ENCODE measurements around the gene P2RY6. TPM values are rescaled to one million over a fixed set of nuclear protein-coding genes. Genes with fewer than 3 reads are reported as not detected.
"Not testable (repeated sequence)": the region's sequence is repeated elsewhere in the genome, so short reads cannot be mapped to it uniquely, and the experiment has no call there.

P2RY6 gene
- total RNA-seq, 2 experiments from 2014 or later: not detected

- Histone ChIP-seq H3K4me2 (ENCODE audit: low read length) (no peak overlapping the region), H3K4me3 (ENCODE audit: low read depth, low read length, poor library complexity, severe bottlenecking) (no peak overlapping the region), H3K27ac (ENCODE audit: low read depth, low read length, poor library complexity, severe bottlenecking) (no peak overlapping the region), H3K9me2 (ENCODE audit: insufficient read depth, low read length) (no peaks in the 10 kb centered on the region), H2AFZ (ENCODE audit: low read length) (no peak overlapping the region), H3K36me3 (ENCODE audit: insufficient read depth, low read length) (no peaks in the 10 kb centered on the region), H3K4me1 (ENCODE audit: insufficient read depth, low read length, poor library complexity, severe bottlenecking) (peaks cover 26% of the 10 kb centered on the region), H3K79me2 (ENCODE audit: insufficient read depth, low read depth, low read length) (no peaks in the 10 kb centered on the region), H3K9me3 (ENCODE audit: low read length) (no peaks in the 10 kb centered on the region), H4K20me1 (ENCODE audit: insufficient read depth, low read length) (no peaks in the 10 kb centered on the region)
- BruUV-seq (replicated peaks): no TSS peak
- intact Hi-C loops (cut with micrococcal nuclease; ENCODE audit: unreplicated experiment): no loop called here
- CTCF ChIA-PET (ENCODE audit: unreplicated experiment): no interaction called here
- no peak for DNase-seq (ENCODE audit: low spot score)
- POLR2A ChIA-PET: interaction anchor here (1.7 kb wide), 1 partner anchor 9 kb away, joined by 3 read pairs; no protein-coding TSS in a partner anchor
- TF ChIP-seq CTCF (conservative IDR thresholded peaks at IDR 0.05; ENCODE audit: low read length) (no peak), EZH2phosphoT487 (IDR thresholded peaks at IDR 0.05; ENCODE audit: borderline replicate concordance, low read depth, low read length) (no peak)
These were observed 521 bp downstream of the P2RY6 start for GRCh38 chr11:73272680-73273038.

- Histone ChIP-seq H3K9me2 (ENCODE audit: insufficient read depth, low read length) (no peaks in the 10 kb centered on the region), H3K36me3 (ENCODE audit: insufficient read depth, low read length) (no peaks in the 10 kb centered on the region), H4K20me1 (ENCODE audit: insufficient read depth, low read length) (no peaks in the 10 kb centered on the region), H3K4me2 (ENCODE audit: low read length) (no peak overlapping the region), H3K4me1 (ENCODE audit: insufficient read depth, low read length, poor library complexity, severe bottlenecking) (peaks cover 26% of the 10 kb centered on the region), H3K4me3 (ENCODE audit: low read depth, low read length, poor library complexity, severe bottlenecking) (no peak overlapping the region), H3K27ac (ENCODE audit: low read depth, low read length, poor library complexity, severe bottlenecking) (no peak overlapping the region), H3K9me3 (ENCODE audit: low read length) (no peaks in the 10 kb centered on the region), H2AFZ (ENCODE audit: low read length) (no peak overlapping the region), H3K79me2 (ENCODE audit: insufficient read depth, low read depth, low read length) (no peaks in the 10 kb centered on the region)
- ChIA-PET CTCF (ENCODE audit: unreplicated experiment) (interaction anchor here (0.6 kb wide), 1 partner anchor 78 kb away, joined by 4 read pairs; no protein-coding TSS in a partner anchor), POLR2A (interaction anchor here (0.6 to 1.7 kb wide), 2 partner anchors 9 to 255 kb away, joined by 3 read pairs; no protein-coding TSS in a partner anchor)
- no TSS peak for BruUV-seq (replicated peaks)
- intact Hi-C loops (cut with micrococcal nuclease; ENCODE audit: unreplicated experiment): no loop called here
- no peak for DNase-seq (ENCODE audit: low spot score)
- TF ChIP-seq EZH2phosphoT487 (IDR thresholded peaks at IDR 0.05; ENCODE audit: borderline replicate concordance, low read depth, low read length) (no peak), CTCF (conservative IDR thresholded peaks at IDR 0.05; ENCODE audit: low read length) (no peak)
These were observed 1.2 kb downstream of the P2RY6 start for GRCh38 chr11:73273222-73273895.

GRCh38 chr11:73274191-73274590 lies 2.1 kb downstream of the P2RY6 start:
- H3K36me3 ChIP-seq (ENCODE audit: insufficient read depth, low read length); POLR2A ChIA-PET; intact Hi-C loops (cut with micrococcal nuclease; ENCODE audit: unreplicated experiment); H3K4me2 ChIP-seq (ENCODE audit: low read length); H3K27ac ChIP-seq (ENCODE audit: low read depth, low read length, poor library complexity, severe bottlenecking); H2AFZ ChIP-seq (ENCODE audit: low read length); BruUV-seq (replicated peaks); DNase-seq (ENCODE audit: low spot score); H3K4me3 ChIP-seq (ENCODE audit: low read depth, low read length, poor library complexity, severe bottlenecking); H3K9me2 ChIP-seq (ENCODE audit: insufficient read depth, low read length); H3K79me2 ChIP-seq (ENCODE audit: insufficient read depth, low read depth, low read length); H4K20me1 ChIP-seq (ENCODE audit: insufficient read depth, low read length); H3K9me3 ChIP-seq (ENCODE audit: low read length): not testable (repeated sequence)
- CTCF ChIA-PET (ENCODE audit: unreplicated experiment): interaction anchor here (0.8 kb wide), 1 partner anchor 79 kb away, joined by 4 read pairs; no protein-coding TSS in a partner anchor
- H3K4me1 ChIP-seq (ENCODE audit: insufficient read depth, low read length, poor library complexity, severe bottlenecking): peaks cover 26% of the 10 kb centered on the region
